ENCODE data around the gene CCDC146.
A peak's percentile ranks its signal among the peaks of the same experiment; 100 is the strongest.
"Not testable (repeated sequence)": the region's sequence is repeated elsewhere in the genome, so short reads cannot be mapped to it uniquely, and the experiment has no call there.

Gene CCDC146, protein sequence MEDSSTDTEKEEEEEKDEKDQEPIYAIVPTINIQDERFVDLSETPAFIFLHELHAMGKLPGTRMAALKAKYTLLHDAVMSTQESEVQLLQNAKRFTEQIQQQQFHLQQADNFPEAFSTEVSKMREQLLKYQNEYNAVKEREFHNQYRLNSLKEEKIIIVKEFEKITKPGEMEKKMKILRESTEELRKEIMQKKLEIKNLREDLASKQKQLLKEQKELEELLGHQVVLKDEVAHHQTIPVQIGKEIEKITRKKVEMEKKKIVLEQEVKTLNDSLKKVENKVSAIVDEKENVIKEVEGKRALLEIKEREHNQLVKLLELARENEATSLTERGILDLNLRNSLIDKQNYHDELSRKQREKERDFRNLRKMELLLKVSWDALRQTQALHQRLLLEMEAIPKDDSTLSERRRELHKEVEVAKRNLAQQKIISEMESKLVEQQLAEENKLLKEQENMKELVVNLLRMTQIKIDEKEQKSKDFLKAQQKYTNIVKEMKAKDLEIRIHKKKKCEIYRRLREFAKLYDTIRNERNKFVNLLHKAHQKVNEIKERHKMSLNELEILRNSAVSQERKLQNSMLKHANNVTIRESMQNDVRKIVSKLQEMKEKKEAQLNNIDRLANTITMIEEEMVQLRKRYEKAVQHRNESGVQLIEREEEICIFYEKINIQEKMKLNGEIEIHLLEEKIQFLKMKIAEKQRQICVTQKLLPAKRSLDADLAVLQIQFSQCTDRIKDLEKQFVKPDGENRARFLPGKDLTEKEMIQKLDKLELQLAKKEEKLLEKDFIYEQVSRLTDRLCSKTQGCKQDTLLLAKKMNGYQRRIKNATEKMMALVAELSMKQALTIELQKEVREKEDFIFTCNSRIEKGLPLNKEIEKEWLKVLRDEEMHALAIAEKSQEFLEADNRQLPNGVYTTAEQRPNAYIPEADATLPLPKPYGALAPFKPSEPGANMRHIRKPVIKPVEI

GRCh38 chr7:77121860-77122681, at the start of gene CCDC146:
TSS of gene CCDC146 (plus strand) at chr7:77122615. CDS start at chr7:77167669, 45,054 bp downstream.
- peak; percentile 99 for DNase-seq

GRCh38 chr7:77074786-77075396, 47.5 kb upstream of the CCDC146 start:
- DNase-seq, result not testable (repeated sequence)

DNA sequence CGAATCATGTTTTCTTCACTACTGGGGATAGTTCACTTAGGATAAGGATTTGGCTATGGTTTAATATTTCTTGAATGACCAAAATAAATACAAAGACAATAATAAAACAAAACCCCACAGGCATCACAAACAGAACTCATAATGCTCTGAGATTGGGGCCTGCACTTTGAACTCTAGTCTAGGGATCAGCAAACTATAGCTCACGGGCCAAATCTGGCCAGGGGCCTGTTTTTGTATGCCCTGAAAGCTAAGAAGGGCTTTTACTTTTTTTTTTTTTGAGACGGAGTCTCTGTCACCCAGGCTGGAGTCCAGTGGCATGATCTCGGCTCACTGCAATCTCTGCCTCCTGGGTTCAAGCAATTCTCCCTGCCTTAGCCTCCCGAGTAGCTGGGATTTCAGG, 45.4 kb upstream of the CCDC146 start:
- not testable (repeated sequence) for DNase-seq

GRCh38 chr7:77079112-77079511, 43.3 kb upstream of the CCDC146 start:
- not testable (repeated sequence) for DNase-seq

DNA sequence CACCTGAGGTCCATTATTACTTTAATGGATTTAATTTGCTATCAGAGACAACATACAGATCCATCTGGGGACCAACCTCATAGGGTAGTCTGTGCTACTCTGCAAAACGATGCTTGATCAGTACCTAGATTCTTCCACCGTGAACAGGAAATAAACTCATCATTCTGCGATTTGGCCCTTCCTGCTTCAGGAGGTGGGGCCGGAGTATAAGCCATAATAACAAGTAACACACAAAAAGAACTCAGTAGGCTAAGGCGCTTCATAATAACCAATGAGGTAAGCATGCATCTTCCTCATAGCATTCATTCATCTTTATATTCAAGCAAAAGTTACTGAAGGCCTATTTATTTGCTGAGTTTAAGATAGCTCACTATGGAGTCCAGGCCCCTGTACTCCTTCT, 42.8 kb upstream of the CCDC146 start:
- not testable (repeated sequence) for DNase-seq

DNA sequence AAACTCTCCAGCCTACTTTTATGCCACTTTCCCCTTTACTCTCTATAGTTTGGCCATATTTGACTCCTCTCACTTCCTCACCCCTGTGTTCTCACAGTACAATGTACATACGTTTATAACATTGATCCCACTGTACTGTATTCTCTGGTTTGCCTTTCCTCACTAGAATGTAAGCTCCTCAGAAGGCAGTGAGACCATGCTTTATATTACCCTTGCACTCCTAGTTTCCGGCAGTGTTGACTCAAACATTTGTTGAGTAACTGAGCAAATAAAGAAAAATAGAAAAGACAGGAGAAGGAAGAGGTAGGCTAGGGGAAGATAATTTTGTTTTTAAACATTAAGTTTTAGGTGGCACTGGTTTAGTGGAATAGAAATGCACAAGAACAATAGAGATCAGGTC, 42.2 kb upstream of the CCDC146 start:
- DNase-seq, result not testable (repeated sequence)

DNA sequence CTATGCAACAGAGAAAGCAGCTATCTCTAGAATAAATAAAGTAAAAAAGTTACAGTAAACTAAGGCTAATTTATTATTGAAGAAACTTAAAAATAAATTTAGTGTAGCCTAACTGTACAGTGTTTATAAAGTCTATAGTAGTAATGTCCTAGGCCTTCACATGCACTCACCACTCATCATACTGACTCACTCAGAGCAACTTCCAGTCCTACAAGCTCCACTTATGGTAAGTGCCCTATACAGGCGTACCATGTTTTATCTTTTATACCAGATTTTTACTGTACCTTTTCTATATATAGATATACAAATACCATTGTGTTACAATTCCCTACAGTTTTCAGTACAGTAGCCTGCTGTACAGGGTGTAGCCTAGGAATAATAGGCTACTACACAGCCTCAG, 40.2 kb upstream of the CCDC146 start:
- DNase-seq, result not testable (repeated sequence)

DNA sequence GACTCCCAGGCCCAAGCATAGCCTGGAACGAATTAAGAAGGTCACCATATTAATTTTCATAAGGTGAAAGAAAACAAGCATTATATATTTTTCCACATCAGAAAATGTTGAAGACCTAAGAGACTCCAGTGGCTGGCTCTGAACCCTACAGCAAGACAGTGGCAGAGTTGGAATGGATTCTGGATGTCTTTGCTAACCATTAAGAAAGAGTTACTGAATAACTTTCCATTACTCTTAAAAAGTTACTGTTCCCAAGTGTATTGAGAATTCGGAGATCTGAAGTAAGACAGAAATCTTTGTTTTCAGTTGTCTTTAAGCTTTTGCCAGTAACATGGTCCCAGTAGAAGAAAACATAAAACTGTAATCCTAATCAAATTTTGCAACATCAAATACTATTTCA, 30.1 kb upstream of the CCDC146 start:
- not testable (repeated sequence) for DNase-seq

- DNase-seq, result not testable (repeated sequence)
Observed at GRCh38 chr7:77100501-77100900, 21.9 kb upstream of the CCDC146 start.

DNA sequence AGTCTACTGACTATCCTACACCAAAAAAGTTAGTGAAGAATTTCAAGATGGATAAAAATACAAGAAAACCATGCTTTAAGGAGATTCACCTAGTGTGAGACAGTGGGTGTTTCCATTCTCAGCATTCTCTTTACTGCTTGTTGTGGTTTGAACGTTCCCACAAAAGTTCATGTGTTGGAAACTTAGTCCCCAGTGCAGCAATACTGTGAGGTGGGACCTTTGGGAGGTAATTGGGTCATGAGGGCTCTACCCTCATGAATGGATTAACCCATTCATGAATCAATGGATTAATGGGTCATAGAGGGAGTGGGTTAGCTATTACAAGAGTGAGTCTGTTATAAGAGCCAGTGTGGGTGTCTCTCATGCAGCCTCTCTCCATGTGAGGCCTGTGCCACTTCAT, 21.2 kb upstream of the CCDC146 start:
- not testable (repeated sequence) for DNase-seq

DNA sequence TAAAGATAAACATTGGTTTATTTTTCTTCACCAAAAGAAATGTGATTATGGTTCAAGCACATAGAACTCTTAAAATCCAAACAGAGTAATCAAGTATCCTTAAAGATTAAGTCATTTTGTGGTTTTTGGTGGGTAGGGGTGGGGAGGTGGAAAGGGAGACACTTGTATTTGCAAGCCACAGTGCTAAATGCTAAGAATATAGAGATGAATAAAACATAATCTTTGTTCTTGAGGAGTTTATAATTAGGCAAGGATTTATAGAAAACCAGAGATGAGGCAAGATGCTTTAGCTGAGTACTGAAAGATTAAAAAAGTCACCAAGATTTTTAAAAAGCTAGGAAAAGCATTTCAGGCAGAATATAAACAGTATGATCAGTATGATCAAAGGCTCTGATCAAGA, 19.7 kb upstream of the CCDC146 start:
- not testable (repeated sequence) for DNase-seq

- not testable (repeated sequence) for DNase-seq
Observed at GRCh38 chr7:77105904-77106303, 16.5 kb upstream of the CCDC146 start.

DNA sequence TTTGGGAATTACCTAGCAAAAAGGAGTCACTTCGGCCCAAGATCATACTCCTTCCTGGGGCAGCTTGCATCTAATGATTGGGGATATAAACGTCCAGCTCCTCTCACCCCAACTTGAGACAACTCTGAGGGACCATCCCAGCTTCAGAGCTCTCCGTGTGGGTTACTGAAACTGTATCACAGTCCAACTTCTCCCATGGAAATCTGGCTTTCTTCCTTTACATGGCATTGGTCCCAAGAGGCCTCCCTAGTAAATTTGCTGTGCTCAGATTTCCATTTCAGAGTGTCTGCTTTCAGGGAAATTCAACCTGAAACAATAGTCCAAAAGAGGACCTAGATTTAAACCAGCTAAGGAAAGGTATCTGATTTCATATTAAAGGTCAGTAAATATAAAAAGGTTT, 14.8 kb upstream of the CCDC146 start:
- not testable (repeated sequence) for DNase-seq

DNA sequence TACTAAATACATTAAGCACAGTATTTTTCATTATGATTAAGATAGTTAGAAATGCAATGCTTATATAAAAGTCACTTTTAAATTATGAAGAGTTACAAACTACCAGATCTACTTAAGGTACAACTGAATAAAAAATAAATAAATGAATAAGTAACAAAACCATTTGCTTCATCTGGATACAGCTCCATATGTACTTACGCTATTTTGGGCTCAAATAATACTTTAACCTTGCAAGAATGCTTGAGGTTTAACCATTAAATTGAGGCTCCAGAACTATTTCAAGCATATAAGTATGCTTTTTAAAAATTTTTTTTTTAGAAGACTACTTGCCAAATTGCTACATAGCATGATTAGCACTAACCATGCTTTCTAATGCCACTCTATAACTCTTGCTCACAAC, 14.1 kb upstream of the CCDC146 start:
- DNase-seq, result not testable (repeated sequence)

- peak; percentile 27 for DNase-seq
Observed at GRCh38 chr7:77112719-77113306, 9.6 kb upstream of the CCDC146 start.

DNA sequence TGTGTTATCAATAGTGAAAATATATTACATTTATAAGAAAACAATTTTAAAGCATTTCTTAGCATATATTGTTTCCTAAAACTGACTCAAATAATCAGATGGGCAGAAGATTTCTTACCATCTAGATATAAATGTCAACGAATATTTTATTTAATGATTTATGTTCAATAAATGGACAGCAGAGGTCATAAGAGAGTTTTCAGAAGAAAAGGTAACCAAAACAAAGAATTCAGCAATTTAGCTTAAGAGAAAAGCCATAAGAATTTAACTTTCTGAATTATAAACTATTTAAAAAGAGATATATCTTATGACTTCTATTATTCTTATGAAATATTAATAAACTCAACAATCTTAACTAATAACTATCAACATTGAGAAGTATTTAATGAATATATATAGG, 3.1 kb downstream of the CCDC146 start:
- DNase-seq, result not testable (repeated sequence)

- not testable (repeated sequence) for DNase-seq
Observed at GRCh38 chr7:77127009-77127408, 4.6 kb downstream of the CCDC146 start.

DNA sequence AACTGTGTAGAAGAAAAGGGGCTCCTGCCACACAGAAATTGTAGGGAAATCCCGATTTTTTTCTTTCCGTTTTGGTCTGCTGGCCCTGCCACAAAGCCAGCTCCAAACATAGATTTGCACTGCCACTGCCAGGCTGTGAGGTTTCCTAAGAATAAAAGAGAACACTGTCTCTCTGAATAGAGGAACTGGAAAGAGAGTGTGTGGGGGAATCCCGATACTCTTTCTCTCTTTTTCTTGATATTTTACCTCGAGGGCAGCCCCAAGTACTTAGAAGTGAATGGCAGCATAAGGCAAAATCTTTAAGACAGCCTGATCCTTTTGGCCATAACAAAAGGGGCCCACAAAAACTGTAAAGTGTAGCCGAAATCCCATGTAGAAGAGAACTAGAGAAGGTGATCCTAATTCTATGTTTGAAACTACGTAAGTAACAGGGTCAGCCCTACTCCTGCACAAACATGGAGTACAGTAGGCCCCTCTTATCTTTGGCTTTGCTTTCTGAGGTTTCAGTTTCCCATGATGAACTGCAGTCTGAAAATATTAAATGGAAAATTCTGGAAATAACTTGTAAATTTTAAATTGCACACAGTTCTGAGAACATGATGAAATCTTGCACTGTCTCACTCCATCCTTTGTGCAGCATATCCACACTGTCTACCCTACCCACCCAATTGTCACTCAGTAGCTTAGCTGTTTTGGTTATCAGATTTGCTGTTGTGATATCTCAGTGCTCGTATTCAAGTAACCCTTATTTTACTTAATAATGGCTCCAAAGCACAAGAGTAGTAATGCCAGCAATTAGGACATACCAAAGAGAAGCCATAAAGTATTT, 6.4 kb downstream of the CCDC146 start:
- not testable (repeated sequence) for DNase-seq

DNA sequence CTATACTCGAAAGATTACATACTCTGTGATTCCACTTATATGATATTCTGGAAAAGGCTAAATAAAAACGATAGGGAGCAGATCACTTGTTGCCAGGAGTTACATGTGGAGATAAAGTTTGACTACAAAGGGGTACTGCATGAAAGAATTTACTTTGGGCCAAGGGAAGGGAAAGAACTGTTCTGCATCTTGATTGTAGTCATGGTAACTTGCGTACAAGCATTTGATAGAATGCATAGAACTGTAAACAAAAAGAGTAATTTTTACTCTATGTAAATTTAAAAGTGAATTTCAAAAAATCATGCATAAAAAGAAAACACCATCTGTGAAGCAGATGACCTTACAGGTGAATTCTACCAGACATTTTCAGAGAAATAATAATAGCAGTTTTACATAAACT, 9.4 kb downstream of the CCDC146 start:
- DNase-seq, result not testable (repeated sequence)

GRCh38 chr7:77138668-77139067, 16.3 kb downstream of the CCDC146 start:
- DNase-seq, result not testable (repeated sequence)

GRCh38 chr7:77140291-77140690, 17.9 kb downstream of the CCDC146 start:
- DNase-seq, result not testable (repeated sequence)

Measured in eye (tissue), 1 donor.